ENCODE measurements around the gene NDUFA1. TPM values are rescaled to one million over a fixed set of nuclear protein-coding genes. Genes with fewer than 3 reads are reported as not detected.

NDUFA1 gene
- total and polyA plus RNA-seq, 9 of the 15 experiments (the other 6 are each of a cell fraction or from before 2014, with no cell fraction given): 162 to 1,285 (median 383) TPM

- TF ChIP-seq PKNOX1 (IDR thresholded peaks at IDR 0.05): peak; percentile 62; the same call in 1 of the 2 replicates
- peak; percentile 78 for TF ChIP-seq ZBTB40 (IDR thresholded peaks at IDR 0.05)
- TF ChIP-seq ZBTB40 (CRISPR knock-in tag; IDR thresholded peaks at IDR 0.05): no peak
- TF ChIP-seq NRF1 (conservative IDR thresholded peaks at IDR 0.05 in 1 of 2, IDR thresholded peaks at IDR 0.05 in 1 of 2): peak; percentile 43 to 47
- 0 out of 2 replicates have a peak, but pooled peaks have one; percentile 51 for TF ChIP-seq TGIF2 (CRISPR knock-in tag; IDR thresholded peaks at IDR 0.05)
- TF ChIP-seq ZNF12 (CRISPR knock-in tag; IDR thresholded peaks at IDR 0.05): peak; percentile 64; the same call in 1 of the 2 replicates
- no peak for TF ChIP-seq NR2F6 (CRISPR knock-in tag; IDR thresholded peaks at IDR 0.05)
- TF ChIP-seq ESRRA (IDR thresholded peaks at IDR 0.05; ENCODE audit: borderline replicate concordance, low read depth): peak; percentile 98
- peak; percentile 43 for TF ChIP-seq CCNT2 (IDR thresholded peaks at IDR 0.05; ENCODE audit: borderline replicate concordance, extremely low read depth, insufficient read length, low read depth, low read length)
- TF ChIP-seq MAZ (CRISPR knock-in tag; conservative IDR thresholded peaks at IDR 0.05 in 1 of 2, IDR thresholded peaks at IDR 0.05 in 1 of 2): 0 out of 4 replicates have a peak, but pooled peaks of 1 of the 2 experiments have one; percentile 49
- TF ChIP-seq RBFOX2 (IDR thresholded peaks at IDR 0.05; ENCODE audit: low read depth, low read length): peak; percentile 99
- peak; percentile 99 for TF ChIP-seq POLR2G (IDR thresholded peaks at IDR 0.05; ENCODE audit: low read depth, low read length)
- TF ChIP-seq GABPA (tag; conservative IDR thresholded peaks at IDR 0.05; ENCODE audit: low read depth): peak; percentile 84
- no peak for TF ChIP-seq HDAC6 (IDR thresholded peaks at IDR 0.05; ENCODE audit: low read depth, low read length)
- peak; percentile 92 for TF ChIP-seq HNRNPLL (IDR thresholded peaks at IDR 0.05; ENCODE audit: low read depth, low read length, poor library complexity, severe bottlenecking)
- 0 out of 2 replicates have a peak, but pooled peaks have one; percentile 27 for TF ChIP-seq ZKSCAN1 (IDR thresholded peaks at IDR 0.05; ENCODE audit: low read depth, low read length)
- 0 out of 4 replicates have a peak, but pooled peaks of 1 of the 2 experiments have one; percentile 23 for TF ChIP-seq FOXK2 (conservative IDR thresholded peaks at IDR 0.05 in 1 of 2, IDR thresholded peaks at IDR 0.05 in 1 of 2; ENCODE audit: low read depth in 2 of 2)
Measured at GRCh38 chrX:119871599-119872395, at the start of gene NDUFA1, which contains the start of gene RNF113A (continued).

Data from K562 (cell line).